ELF-1 (cell line): ENCODE results near the gene LDB2.

Source experiments
- DNase-seq: peaks from one replicate; pipeline ENCODE4 v3.0.0-alpha.2; 2016; ENCODE audit warnings: low read depth, low spot score

Gene LDB2

GRCh38 chr4:16757080-16757521 lies 141.3 kb downstream of the LDB2 start:
- peak; percentile 17 for DNase-seq

DNA sequence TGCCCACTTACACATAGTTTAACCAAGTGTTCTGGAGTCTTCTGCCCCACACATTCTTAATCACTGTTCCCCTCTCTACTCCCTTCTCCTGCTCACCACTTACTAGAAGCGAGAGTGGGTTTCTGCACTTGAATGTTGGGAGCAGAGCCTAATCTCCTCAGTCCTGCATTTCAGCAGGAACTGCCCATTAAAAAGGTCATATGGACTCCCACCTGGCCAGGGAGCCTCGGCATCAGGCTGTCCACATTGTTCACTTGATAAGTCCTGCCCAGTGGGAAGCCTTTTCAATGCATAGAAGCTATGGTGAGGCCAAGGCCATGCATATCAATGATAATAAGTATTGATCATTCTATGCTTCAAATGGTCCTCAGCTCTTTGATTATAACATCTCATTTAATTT lies 144.3 kb downstream of the LDB2 start:
- no peak for DNase-seq

GRCh38 chr4:16752150-16752549 lies 146.3 kb downstream of the LDB2 start:
- no peak for DNase-seq

- no peak for DNase-seq
Observed at GRCh38 chr4:16750882-16751642, 147.4 kb downstream of the LDB2 start.

GRCh38 chr4:16750216-16750615 lies 148.2 kb downstream of the LDB2 start:
- DNase-seq, result no peak

- no peak for DNase-seq
Observed at GRCh38 chr4:16745887-16746286, 152.6 kb downstream of the LDB2 start.

- DNase-seq, result no peak
Observed at GRCh38 chr4:16745009-16745635, 153.3 kb downstream of the LDB2 start.

DNA sequence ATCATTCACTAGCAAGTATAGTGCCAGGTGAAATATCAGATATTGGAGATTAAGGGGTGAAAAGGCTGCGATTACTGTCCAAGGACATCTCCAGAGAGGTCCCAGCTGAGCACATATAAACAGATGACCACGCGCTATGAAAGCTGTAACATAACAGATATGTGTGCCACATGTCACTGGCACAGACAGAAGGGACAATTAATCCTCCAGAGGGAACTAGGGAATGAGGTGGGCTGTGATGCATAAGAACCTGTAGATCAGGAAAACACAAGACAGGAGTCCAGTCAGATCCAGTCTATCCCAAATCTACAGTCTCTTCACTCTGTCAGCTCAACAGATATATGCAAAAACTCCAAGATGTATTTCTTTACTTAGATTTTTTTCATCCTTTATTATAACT lies 157.2 kb downstream of the LDB2 start:
- no peak for DNase-seq

- DNase-seq, result no peak
Observed at GRCh38 chr4:16739997-16740624, 158.3 kb downstream of the LDB2 start.

- DNase-seq, result no peak
Observed at GRCh38 chr4:16738558-16738957, 159.9 kb downstream of the LDB2 start.

DNA sequence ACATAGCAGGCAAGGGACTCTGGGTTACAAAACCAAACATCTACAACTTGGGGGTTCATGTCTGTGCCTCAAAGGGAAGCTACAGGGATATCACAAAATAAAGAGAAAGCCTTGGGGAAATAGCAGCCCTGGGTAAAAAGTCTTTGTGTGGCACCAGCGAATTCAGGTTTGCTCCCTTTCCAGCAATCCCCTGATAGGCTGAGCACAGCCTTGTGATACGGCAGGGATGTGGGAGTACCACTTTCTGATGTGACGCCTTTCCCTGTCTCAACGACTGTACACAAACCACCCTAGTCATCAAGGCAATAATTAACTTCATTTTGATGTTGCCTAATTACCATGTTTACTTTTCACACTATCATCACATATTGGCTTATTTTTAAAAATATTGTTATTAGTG lies 164.9 kb downstream of the LDB2 start:
- DNase-seq, result no peak

GRCh38 chr4:16732741-16733140 lies 165.7 kb downstream of the LDB2 start:
- no peak for DNase-seq

GRCh38 chr4:16731776-16732380 lies 166.6 kb downstream of the LDB2 start:
- peak; percentile 8 for DNase-seq

DNA sequence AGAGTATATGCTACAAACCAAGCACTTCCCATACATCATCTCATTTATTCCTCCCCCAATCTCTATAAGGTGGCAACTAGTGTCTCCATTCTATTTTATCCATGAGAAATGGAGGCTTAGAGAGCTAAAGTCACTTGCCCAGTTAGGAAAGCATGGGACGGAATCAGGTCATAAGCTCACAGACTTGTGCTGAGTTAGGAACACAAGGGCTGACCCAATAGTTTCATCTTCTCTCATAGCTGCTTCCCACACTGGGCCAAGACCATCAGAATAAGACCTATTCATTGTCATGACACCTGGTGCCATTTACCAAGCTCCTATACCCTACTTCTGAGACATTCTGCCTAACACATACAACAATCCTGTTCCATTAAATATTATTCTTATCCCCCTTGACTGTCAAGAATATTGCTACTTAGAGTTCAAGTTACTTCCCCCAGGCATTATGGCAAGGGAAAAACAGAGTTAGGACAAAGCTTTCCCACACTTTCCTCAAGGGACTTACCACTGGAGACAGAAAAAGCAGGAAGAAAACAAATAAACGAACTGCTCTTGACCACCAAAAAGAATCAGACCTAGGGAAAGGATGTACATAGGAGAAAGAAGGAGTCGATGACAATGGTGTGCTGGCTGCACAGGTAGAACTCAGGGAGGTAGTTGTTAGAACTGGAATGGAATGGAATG lies 167.8 kb downstream of the LDB2 start:
- DNase-seq, result no peak

GRCh38 chr4:16729336-16729735 lies 169.1 kb downstream of the LDB2 start:
- no peak for DNase-seq

DNA sequence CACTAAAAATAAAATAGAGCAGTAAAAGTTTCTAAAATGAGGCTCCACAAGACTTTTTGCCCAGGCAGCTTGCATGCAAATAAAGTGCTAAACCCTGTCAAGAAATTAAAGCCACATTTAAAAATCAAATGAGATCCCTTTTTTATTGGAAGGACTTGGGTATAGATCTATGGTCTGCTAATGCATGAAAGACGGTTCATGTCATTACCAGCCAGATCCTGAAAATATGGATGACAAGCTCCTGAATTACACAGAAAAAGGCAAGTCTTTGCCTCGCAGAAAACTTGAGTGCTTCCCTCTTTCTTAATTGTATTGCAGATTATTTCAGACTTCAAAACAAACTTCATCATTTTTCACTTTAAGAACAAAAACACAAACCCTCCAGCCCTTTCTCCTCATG lies 169.6 kb downstream of the LDB2 start:
- DNase-seq, result no peak

DNA sequence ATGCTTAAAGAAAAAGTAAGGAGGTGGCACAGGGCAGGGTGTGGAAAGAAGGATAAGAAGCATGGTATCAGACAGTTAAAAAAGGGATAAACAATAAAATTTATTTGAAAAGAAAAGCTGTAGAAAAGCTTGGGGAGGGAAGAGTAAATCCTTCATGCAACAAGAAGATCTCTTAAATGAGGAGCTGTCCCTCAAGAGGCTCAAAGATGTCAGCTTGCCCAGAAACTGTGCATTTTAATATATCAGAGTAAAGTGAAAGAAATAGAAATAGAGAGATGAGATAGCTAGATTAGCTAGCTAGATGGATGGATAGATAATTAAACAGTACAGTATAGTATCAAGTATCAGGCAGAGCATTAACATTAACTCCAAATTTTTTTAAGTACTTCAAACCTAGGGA lies 170.3 kb downstream of the LDB2 start:
- no peak for DNase-seq

GRCh38 chr4:16727218-16727617 lies 171.2 kb downstream of the LDB2 start:
- no peak for DNase-seq

DNA sequence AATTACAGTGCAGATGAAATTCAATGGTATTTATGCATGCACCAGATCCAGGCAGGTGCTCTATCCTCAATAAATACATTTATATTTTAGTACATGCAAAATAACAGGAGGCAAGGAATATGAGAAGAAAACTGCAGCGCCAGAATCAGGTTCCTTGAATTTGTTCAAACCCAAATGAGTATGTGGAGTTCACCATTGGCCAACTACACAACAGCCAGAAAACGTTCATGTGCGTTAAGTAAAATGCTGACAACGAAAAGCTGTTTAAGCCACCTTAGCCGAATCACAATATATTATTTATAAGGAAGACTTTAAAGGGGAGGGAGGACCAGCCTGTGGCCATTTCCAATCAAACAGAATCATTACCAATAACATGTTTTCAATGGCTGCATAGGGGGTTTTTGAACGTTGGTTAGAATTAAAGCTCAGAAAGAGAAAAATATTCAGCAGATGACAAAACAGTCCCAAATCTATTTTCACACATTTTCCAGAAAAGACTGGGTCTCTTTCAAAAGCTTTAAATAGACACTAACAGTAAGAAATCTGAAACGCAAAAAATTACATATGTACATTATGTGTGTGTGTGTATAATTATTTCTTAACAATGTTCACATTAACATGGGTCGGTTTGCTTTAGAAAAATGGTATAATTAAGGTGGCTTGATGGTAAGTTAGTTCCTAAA lies 171.9 kb downstream of the LDB2 start:
- no peak for DNase-seq

DNA sequence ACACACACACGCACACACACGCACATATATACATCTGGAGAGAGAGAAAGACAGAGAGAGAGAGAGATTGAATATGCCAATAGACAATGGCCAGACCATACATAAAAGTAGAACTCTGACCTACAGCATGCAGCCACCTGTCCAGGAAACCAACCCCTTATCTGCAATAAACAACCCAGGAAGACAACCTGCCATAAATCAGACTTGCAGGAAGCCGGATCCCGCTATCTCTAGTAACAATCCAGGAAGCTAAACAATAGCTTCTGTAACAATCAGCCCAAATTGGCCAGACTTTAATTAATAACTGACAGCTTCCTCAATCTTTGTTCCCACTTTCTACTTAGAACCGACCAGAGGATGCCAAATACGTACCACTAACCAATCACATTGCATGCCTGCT lies 173.2 kb downstream of the LDB2 start:
- no peak for DNase-seq

DNA sequence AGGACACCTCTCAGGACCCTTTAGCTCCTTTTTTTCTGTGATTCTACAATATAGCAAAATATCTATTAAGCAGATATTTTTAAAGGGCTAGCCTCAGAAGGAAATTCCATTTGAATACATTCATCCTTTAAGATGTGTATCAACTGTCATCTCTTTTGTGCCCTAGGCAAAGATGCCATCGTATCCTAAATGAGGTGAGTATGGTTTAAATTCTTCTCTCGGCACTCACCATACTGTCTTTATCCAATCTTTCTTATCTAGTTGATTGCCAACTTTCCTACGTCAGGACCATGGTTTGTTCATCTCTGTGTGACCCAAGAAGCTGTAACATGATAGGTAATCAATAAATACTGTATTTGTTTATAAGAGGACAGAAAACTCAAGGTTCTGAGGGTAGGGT lies 176.0 kb downstream of the LDB2 start:
- DNase-seq, result no peak
